HG03175 (cell line): ENCODE data around the gene TRIM39.
"Not testable (repeated sequence)": the region's sequence is repeated elsewhere in the genome, so short reads cannot be mapped to it uniquely, and the experiment has no call there.

Experiments
- ATAC-seq: cut with Tn5 transposase; IDR thresholded peaks from one replicate; pipeline ENCODE4 v1.9.1; 2021; ENCODE audit warnings: mild to moderate bottlenecking, moderate library complexity; ENCODE audit not compliant: unreplicated experiment

TRIM39 gene

DNA sequence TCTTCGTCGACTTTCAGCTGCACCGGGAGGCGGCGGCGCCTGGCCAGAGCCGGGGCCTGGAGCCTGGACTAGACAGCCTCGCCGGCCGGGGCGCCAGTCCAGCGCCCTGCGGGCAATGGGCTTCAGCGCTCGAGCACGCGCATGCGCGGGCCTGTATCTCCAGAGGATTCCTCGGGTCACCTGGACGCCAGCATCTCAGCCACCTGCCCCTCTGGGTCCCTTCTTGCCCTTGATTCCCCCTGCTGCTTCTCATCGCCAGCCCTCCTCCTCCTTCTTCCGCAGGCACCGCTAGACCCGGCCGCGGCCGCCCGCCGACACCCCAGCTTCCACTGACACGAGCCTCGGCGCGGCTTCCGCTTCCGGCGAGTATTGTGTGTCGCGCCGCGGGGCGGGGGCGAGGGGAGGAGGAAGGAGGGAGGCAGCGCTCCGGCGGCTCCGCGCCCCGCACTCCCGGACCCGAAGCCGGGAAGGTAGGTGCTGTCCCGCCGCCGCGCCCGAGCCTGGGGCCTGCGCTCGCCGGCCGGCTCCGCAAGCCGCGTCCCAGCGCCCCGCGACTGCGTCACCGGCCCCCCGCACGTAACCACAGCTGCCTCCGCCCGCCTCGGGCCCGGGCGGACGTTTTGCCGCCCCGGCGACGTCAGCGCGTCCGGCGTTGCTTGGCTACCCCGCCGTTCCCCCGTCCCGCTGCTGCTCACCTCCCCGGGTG, at the start of gene TRIM39:
Gene TRIM39, plus strand, starts transcription at position 402 of the 706 bp plus-strand sequence. CDS start 2,391 bp downstream, outside the sequence.
- ATAC-seq: peak; percentile 65

DNA sequence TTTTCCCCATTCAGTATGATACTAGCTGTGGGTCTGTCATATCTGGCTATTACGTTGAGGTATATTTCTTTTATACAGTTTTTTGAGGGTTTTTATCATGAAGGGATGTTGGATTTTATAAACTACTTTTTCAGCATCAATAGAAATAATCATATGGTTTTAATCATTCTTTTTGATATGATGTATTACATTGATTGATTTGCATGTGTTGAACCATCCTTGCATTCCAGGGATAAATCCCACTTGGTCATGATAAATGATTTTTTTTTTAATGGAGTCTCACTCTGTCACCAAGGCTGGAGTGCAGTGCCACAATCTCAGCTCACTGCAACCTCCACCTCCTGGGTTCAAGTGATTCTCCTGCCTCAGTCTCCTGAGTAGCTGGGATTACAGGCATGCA, 45.7 kb upstream of the TRIM39 start:
- ATAC-seq: not testable (repeated sequence)

DNA sequence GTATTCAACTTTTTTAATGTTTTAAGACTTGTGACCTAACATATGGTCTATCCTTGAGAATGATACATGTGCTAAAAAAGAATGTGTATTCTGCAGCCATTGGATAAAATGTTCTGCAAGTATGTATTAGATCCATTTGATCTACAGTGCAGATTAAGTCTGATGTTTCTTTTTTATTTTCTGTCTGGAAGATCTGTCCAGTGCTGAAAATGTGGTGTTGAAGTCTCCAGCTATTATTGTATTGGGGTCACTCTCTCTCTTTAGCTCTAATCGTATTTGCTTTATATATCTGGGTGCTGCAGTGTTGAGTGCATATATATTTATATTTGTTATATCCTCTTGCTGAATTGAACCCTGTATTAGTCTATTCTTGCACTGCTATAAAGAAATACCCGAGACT, 44.2 kb upstream of the TRIM39 start:
- ATAC-seq: no peak

DNA sequence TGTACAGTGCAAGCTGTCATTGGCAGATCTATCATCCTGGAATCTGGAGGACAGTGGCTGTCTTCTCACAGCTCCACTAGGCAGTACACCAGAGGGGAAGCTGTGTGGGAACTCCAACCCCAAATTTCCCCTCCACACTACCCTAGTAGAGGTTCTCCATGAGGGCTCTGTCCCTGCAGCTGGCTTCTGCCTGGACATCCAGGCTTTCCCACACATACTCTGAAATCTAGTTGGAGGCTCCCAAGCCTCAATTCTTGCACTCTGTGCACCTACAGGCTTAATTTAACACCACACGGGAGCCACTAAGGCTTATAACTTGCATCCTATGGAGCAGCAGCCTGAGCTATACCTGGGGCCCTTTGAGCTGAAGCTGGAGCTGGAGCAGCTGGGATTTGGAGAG, 43.0 kb upstream of the TRIM39 start:
- ATAC-seq: no peak

DNA sequence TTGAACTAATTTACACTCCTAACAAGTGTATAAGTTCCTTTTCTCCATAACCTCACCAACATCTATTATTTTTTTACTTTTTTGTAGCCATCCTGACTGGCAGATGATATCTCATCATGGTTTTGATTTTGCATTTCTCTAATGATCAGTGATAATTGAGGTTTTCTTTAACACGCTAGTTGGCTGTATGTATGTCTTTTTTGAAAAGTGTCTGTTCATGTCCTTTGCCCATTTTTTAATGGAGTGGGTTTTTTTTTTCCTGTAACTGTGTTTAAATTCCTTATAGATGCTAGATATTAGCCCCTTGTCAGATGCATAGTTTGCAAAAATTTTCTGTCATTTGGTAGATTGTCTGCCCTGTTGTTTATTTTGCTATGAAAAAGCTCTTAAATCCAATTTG, 39.6 kb upstream of the TRIM39 start:
- no peak for ATAC-seq

DNA sequence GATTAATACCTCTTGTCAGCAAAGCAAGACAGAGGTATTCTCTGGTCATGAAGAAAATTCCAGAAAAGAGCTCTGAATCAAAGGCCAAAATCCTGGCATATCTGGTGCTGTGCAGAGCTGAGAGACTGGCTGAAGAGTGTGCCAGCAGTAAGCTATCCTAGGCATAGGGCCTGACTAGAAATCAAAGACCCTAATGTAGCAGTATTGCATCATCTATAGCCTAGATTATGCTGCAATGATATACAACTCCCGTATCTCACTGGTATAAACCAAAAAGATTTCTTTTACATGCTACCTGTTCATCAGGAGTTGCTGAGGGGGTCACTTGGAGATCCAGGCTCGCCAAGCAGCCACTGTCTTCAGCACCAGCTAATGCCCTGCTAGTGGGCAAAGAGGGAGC, 30.9 kb upstream of the TRIM39 start:
- ATAC-seq: no peak

DNA sequence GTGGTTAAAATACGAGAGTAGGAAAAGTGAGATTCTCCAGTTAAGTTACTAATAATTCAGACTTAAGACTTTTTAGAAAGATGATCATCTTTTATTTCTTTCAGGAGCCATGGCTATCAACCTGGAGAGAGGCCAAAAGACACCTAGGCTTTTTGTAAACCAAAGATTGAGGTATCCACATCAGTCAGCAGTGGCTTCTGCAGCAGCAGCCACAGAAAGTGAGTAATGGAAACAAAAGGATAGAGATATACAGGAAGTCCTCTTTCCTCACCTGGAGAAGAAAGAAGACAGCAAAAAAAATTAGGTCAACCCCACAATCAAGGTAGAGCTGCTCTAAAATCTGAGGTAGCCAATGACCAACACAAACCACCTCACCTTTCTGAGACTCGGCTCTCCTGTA, 22.7 kb upstream of the TRIM39 start:
- no peak for ATAC-seq

DNA sequence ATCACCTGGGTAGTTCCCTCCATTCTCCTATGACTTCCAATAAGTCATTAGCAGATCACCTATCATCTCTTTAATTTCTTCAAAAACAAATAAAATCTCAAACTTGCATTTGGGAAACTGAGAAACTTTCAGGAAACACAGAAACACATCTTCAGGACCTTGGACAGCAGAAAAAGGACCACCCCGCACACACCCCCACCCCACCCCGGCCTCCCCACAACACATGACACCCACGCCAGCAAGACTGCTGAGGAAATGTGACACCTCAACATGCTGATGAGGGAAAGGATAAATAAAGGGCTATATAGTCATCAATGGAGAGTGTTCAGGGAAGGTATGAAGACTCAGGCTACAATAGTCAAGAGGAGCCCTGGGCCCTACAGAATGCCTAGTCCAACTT, 15.6 kb upstream of the TRIM39 start:
- ATAC-seq: no peak

DNA sequence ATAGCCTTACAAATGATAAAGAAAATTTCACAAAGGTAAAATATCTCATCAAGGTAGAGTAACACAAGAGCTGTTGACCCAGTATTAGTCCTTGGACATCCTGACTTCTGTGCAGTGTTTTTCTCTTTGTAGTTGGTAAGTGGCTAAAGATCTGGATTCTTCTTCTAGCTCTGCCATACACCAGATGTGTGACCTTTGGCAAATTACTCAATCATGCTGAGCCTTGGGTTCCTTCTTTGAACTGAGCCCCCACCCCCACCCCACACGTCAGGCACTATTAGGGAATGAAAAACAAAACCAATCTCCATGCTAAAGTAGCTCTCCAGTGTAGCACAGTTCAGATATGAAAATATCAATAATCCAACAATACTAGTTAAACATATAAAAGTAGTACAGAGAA, 15.1 kb upstream of the TRIM39 start:
- no peak for ATAC-seq

DNA sequence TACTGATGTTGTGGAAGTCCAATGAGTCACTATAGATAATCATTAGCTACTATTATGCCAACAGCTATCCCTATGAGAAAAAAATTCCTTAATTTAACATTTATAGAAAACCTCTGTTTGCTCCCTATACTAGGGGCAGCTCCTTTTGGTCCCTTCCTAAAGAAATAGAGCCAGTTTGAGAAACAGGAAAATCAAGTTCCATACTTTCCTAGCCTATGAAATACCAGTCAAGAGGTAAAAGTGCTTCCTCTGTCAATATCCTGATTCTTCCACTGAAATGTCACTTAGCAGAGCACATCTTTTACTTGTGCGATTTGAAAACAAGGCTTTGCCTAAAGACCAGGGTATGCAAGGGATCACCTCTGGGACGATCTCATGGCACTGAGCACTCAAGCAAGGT, 14.5 kb upstream of the TRIM39 start:
- ATAC-seq: no peak

DNA sequence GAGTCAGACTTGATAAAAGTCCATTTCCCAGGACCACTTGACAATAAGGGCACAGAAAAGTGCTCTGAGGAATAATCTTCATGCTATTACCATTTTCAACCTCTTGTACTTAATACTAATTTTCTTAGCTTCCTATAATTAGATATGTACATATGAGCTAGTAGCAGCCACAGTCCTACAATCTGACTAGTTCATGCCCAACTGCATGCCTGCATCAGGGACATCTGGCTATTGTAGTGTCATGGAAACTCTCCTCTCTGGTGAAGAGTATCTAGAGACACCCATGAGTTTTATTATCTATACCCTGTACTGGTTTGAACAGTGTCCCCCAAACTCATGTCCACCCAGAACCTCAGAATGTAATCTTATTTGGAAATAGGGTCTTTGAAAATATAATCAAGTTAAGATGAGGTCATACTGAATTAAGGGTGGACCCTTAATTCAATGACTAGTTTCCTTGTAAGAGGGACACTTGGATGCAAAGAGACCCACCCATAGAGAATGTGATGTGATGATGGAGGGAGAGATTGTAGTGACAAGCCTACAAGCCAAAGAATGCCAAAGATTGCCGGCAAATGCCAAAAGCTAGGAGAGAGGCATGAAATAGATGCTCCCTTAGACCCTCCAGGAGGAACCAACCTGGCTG, 13.9 kb upstream of the TRIM39 start:
- ATAC-seq: no peak

DNA sequence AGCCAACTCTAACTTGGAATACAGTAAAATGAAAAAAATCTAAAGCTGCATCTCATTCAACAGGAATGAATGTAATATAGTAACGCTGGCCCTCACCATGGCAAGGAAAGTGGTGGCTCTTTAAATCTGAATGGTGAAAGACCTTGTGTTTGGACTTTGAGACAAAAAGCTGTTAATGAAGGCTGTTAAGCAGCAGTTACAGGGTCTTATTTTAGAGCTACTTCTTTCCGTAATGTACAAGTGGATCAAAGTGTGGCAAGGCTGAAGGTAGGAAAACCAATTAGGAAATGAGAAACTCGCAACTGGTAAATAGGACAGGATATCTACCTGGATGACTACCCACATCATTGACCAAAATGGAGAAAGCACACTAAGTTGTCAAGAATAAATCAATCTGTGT, 11.6 kb upstream of the TRIM39 start:
- no peak for ATAC-seq

DNA sequence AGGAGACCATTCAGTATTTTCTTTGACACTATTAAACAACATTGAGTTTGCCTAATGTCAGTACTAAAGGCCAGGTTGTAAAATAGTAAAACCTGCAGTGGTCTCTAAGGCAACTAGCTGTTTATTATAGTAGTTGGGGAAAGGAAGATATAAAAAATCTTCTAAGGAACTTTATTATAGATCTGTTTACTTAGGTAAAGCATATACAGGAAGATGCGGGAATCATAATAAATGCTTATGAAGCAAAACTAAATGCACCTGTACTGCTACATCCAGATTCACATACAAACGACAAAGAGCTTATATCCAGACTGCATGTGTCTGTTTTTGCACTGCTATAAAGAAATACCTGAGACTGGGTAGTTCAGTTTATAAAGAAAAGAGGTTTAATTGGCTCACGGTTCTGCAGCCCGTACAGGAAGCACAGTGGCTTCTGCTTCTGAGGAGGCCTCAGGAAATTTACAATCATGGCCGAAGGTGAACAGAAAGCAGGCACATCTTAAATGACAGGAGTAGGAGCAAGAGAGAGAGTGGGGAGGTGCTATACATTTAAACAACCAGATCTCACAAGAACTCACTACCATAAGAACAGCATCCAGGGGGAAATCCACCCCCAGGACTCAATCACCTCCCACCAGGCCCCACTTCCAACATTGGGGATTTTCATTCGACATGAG, 8.7 kb upstream of the TRIM39 start:
- ATAC-seq: no peak

DNA sequence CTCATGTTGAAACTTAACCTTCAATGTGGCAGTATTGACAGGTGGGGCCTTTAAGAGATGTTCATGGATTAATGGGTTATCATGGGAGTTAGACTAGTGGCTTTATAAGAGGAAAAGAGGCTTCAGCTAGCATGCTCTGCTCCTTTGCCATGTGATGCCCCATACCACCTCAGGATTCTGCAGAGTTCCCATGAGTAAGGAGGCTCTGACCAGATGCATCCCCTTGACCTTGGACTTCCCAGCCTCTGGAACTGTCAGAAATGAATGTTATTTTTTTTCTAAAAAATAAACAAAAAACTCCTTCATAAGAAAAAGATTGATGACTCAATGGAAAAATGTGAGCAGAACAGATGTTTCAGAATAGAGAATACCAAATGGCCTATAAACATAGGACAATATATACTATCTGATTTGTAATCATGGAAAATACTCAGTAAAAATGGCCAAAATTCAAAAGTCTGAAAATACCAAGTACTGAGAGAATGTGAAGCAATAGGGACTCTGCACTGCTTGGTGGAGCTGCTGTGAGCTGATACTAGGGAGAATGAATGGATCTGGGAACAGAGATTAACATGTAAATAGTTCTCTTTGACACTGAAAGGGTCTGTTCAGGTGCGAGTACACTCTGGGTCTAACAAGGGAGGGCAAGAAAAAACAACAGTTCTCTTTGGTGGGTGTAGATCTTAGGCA, 7.4 kb upstream of the TRIM39 start:
- ATAC-seq: no peak

DNA sequence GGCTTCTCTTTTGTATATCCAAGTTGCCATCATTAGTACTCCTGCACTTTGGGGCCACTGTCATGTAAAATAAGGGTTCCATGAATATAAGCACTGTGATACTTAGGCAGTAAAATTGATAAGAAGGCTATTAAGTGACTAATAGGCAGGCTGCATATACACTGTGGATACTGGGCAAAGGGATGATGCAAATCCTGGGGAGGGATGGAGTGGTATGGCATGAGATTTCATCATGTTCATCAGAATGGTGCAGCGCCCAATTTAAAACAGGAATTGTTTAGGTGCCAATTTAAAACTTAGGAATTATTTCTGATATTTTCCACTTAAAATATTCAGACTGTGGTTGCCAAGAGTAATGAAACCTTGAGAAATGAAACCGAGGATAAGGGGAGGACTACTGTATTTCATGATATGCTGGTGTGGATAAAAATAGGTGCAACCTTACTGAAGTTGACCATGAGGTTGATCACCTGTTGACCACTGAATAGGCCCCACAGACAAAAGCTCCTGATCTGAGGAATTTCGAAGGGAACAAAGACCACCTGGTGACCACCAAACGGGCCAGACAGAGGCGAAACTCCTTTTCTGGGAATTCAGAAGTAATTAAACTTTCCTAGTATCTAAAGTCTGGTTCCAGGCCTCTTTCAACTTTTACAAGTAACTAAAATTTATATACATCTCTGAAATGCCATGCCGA, 4.9 kb upstream of the TRIM39 start:
- ATAC-seq: no peak

DNA sequence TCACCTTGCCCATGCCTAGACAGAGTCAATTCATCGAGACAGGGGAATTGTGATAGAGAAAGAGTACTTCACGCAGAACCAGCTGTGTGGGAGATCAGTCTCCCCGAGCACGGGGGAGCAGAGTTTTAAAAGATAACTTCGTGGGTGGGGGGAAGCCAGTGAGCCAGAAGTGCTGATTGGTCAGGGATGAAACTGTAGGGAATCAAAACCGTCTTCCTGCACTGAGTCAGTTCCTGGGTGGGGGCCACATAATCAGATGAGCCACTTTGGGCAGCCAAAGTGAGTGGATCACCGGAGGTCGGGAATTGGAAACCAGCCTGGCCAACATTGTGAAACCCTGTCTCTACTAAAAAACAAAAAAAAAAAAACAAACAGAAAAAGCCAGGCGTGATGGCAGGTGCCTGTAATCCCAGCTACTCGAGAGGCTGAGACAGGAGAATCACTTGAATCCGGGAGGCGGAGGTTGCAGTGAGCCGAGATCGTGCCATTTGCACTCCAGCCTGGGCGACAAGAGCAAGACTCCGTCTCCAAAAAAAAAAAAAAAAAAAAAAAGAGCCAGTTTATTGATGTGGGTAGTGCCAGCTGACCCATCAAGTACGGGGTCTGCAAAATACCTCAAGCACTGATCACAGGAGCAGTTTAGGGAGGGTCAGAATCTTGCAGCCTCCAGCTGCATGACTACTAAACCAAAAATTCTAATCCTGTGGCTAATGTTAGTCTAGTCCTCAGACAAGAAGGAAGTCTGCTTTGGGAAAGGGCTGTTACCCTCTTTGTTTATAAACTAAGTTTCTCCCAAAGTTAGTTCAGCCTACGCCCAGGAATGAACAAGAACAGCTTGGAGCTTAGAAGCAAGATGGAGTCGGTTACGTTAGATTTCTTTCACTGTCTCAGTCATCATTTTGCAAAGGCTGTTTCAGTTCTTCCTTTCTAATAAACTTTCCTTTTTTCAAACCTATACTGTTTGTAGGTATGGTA, 3.9 kb upstream of the TRIM39 start:
- no peak for ATAC-seq

DNA sequence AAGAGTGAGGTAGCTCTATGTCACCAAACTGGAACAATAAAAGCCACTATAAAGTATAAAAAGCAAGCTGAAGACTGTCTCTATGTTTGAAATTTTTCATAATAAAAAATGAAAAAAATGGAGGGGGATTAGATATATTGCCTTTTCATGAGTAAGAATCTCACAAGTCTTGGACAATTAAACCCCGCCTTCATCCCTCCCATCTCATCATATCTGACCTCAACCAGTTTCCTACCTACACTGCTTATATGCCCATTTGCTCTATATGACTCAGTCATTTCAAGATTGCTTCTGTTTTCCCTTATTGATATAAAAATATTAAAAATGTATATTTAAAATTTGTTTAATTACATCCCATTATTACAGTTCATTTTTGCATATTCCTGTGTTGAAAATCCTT, 2.9 kb upstream of the TRIM39 start:
- no peak for ATAC-seq

DNA sequence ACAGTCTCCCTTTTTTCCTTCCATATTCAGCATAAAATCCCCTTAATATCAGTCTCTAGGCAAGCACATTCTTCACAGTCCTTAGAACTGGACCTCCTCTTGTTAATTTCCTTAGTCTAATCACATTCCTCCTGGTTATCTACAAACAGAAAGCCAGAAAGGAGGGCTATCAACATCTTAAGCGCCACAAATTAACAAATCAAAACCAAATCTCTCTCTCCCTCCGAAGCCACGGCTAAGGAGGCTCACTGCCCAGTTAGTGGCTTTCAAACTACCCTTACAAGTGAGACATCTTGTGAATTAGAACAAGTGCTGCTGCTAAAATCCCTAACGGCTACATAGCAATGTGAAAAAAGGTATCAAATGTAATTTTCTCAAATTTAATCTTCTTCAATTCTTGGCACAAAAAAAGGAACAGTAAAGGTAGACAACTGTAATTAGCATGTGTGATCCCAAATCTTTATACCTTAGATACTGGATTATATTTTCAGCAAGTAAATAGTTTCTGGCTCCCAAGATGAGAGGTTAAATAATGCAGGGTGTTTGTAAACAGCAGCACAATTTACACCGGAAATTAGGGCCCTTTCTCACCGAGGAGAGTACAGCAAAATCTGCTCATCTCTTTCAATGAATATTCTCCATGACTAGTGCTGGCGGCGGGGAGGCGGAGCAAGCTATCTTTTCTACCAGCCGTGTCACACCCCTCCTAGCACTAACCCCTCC, 1.4 kb upstream of the TRIM39 start:
- ATAC-seq: peak; percentile 44

DNA sequence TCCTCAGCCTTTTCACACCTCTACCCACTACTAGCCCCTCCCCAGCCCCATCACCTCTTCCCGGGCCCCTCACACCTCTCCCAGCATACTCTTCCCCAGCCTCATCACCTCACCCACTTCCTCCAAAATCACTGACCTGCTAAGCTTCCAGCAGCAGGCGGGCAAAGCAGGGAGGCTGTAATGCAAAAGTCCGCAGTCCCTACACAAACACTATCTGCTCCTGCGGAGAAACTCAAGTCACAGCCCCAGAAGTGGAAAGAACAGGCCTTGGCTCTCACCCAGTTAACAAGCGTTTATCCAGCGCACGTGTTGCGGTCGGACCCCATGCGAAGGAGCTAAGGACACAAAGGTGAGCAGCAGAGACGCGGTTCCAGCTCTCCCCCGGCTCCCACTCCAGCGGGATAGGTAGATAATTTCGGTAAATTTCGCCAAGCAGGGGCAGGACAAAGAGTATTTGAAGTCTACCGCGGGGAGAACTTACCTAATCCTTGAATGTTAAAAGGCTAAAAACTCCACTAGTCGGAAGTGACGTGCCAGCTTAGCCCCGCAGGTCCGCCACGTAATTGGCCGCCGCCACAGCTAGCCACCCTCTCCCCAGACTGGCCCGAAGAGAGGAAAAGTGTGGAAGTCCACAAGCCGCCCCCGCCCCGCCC, 728 bp upstream of the TRIM39 start:
- peak; percentile 43 for ATAC-seq
